HL-60/S4 treated with phorbol 12-myristate 13-acetate at 8.2 ng/mL for 4 days and 3 days (cell line): ENCODE results near the gene ATP5ME.
"Not testable (repeated sequence)": the region's sequence is repeated elsewhere in the genome, so short reads cannot be mapped to it uniquely, and the experiment has no call there.

Source experiments
- in situ Hi-C: fragments of 300-500 bp; cut with MboI; formaldehyde crosslinking; loops from 2 replicates; pipeline ENCODE4 v1.15.0; 2022; ENCODE audit warnings: low sequenced_read_pairs

ATP5ME gene

GRCh38 chr4:671769-672168 is 2.3 kb downstream of the ATP5ME start:
- in situ Hi-C loops = no loop called here

- in situ Hi-C loops = not testable (repeated sequence)
Measured at GRCh38 chr4:669806-670559, 4.1 kb downstream of the ATP5ME start.

GRCh38 chr4:668219-668618 is 5.9 kb downstream of the ATP5ME start:
- in situ Hi-C loops = not testable (repeated sequence)

- in situ Hi-C loops = no loop called here
Measured at GRCh38 chr4:667545-667925, 6.5 kb downstream of the ATP5ME start.

DNA sequence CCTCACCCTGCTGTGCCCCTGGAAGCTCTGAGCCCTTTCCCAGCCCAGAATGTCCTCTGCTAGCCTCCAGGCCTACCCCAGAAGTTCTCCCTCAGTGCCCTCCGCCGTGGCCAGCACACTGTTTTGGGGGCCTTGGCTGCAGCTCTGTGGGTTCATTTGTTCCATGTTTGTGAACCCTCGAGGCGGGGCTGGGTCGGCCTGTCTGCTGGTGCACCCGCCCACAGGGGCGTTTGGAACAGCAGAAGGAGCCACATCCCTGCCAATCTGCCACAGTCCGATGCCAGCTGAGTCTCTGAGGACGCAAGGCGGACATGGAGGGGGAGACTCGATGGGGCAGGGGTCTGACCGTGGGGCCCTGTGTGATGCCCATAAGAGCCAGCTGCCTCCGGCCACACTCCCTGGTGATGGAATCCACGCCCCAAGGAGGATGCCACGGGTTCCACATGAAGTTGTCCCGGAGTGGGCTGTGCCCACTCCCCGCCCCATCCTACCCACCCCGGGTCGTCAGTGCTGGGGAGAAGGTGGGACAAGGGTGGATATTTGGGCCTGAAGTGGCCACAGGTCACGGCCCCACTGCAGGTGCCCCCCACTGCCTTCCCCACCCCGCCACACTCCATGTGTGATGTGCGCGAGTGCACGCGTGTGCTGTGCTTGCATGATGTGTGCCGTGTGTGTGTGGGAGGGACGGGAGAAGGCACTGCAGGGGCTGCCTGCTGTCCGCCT is 7.1 kb downstream of the ATP5ME start:
- in situ Hi-C loops = no loop called here

GRCh38 chr4:666436-666810 is 7.7 kb downstream of the ATP5ME start:
- in situ Hi-C loops = no loop called here

GRCh38 chr4:665751-666435 is 8.2 kb downstream of the ATP5ME start:
- in situ Hi-C loops = no loop called here

DNA sequence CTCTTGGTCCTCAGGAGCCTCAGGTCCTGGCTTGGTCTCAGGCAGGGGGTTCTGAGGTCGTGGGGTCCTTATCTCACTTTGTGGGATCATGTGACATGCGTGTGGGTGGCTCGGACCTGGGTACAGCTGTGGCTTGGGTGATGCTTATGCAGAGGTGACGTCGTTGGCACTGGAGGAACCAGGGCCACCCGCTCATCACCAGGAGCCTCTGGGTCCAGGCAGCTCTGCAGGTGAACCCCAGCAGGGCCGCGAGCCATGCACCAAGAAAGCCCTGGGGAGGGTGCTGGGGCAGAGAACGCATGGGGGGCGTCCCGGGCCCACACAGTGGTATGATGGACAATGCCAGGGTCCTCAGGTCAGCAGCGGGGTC is 8.7 kb downstream of the ATP5ME start:
- in situ Hi-C loops = no loop called here

- in situ Hi-C loops = no loop called here
Measured at GRCh38 chr4:664713-665231, 9.3 kb downstream of the ATP5ME start.

GRCh38 chr4:663438-664428 is 10.3 kb downstream of the ATP5ME start:
- in situ Hi-C loops = no loop called here

DNA sequence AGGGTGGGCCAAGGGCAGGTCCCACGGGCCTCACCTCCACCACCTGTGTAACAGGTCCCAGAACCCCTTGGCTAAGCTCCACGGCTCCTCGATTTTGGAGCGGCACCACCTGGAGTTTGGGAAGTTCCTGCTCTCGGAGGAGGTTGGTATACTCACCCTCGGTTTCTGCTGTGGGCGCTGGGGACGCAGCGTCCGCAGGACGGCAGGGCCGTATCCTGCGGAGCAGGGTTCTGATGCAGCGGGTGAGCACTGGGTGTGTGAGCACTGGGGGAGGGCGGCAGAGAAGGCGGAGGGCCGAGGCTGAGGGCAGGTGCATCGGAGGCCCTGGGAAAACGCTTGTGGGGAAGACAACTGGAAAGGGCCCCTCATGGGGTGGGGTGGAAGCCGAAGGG is 11.0 kb downstream of the ATP5ME start:
- in situ Hi-C loops = no loop called here

GRCh38 chr4:661881-662761 is 12.0 kb downstream of the ATP5ME start:
- in situ Hi-C loops = no loop called here

- in situ Hi-C loops = no loop called here
Measured at GRCh38 chr4:661231-661630, 12.8 kb downstream of the ATP5ME start.

DNA sequence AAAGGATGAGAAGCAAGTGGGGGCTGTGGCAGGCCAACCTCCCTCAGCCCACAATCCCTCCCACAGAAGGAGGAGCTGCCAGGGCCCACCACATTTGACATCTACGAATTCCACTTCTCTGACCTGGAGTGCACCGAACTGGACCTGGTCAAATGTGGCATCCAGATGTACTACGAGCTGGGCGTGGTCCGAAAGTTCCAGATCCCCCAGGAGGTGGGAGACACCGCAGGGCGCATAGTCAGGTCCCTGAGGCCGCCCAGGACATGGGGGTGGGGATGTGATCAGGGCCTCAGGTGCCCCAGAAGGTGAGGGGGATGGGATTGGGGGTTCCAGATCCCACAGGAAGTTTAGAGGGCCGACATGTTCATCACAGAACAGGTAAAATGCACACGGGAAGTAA is 13.7 kb downstream of the ATP5ME start:
- in situ Hi-C loops = no loop called here

DNA sequence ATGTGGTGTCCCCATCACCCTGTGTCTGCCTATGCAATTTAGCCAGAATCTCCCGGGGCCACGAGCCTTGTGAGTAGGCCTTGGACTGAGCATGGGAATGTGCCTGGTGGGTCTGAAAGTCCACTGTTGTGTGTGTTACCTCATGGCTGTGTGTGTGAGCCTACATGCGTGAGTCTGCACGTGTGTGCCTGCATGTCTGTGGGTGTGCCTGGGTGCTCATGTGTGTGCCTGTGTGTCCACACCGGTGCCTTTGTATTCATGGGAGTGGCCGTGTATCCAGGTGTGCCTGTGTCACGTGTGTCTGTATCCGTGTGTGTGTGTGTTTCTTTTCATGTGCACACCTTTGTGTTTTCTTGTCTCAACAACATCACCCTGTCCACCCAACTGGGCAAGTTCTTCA is 14.2 kb downstream of the ATP5ME start:
- in situ Hi-C loops = no loop called here

GRCh38 chr4:658681-659667 is 15.1 kb downstream of the ATP5ME start:
- in situ Hi-C loops = no loop called here

GRCh38 chr4:657834-658667 is 16.0 kb downstream of the ATP5ME start:
- in situ Hi-C loops = no loop called here
